ENCODE results near the gene NRL. TPM values are rescaled to one million over a fixed set of nuclear protein-coding genes. Genes with fewer than 3 reads are reported as not detected.

The NRL gene
- total and polyA plus RNA-seq, 9 of the 15 experiments (the other 6 are each of a cell fraction or from before 2014, with no cell fraction given): 0.07 to 2.7 (median 1.4) TPM; not detected in 1

DNA sequence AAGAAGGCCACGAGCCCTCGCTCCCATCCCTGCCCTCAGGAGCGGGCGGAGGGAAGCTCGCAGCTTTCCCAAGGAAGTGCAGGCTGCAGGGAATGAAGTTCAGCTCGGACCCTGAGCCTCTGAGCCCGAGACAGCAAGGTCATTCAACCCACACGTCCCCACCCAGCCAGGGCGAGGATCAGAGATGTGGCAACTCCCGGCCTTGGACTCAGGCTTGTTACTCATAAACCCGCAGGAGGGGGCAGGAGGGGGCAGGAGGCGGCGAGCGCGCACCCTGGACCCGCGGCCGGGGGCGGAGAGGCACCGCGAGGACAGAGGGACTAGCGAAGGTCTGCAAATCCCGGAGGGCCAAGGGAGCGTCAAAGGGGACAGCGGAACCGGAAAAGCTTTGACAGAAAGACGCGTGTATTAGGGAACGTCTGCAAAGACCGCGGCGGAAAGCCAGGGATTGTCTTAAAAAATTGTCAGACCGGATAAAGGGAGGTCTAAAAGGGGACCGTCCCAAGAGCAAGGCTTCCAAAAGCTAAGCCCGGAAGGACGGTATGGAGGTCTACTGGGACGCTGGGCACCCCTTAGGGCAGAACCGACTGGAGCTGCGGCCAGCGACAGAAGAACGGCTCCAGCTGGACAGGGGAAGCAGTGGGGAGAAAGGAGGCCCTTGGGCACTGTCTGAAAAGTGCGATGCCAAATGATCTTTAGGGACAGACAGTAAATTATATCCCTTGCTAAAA, 783 bp downstream of the NRL start (continued):
- TF ChIP-seq, protein P1, sequence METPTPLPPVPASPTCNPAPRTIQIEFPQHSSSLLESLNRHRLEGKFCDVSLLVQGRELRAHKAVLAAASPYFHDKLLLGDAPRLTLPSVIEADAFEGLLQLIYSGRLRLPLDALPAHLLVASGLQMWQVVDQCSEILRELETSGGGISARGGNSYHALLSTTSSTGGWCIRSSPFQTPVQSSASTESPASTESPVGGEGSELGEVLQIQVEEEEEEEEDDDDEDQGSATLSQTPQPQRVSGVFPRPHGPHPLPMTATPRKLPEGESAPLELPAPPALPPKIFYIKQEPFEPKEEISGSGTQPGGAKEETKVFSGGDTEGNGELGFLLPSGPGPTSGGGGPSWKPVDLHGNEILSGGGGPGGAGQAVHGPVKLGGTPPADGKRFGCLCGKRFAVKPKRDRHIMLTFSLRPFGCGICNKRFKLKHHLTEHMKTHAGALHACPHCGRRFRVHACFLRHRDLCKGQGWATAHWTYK (CRISPR knock-in tag; IDR thresholded peaks at IDR 0.05): 0 out of 2 replicates have a peak, but pooled peaks have one; percentile 36
- TF ChIP-seq KLF6 (CRISPR knock-in tag; IDR thresholded peaks at IDR 0.05; ENCODE audit: borderline replicate concordance) (0 out of 2 replicates have a peak, but pooled peaks have one; percentile 13), ZNF133 (CRISPR knock-in tag; IDR thresholded peaks at IDR 0.05) (no peak), RBBP5 (IDR thresholded peaks at IDR 0.05; ENCODE audit: borderline replicate concordance, insufficient read depth, low read length, poor library complexity, severe bottlenecking) (peak; percentile 26), POLR2G (IDR thresholded peaks at IDR 0.05; ENCODE audit: low read depth, low read length) (peak; percentile 91), THRAP3 (IDR thresholded peaks at IDR 0.05; ENCODE audit: borderline replicate concordance) (no peak), THAP7 (CRISPR knock-in tag; IDR thresholded peaks at IDR 0.05) (0 out of 2 replicates have a peak, but pooled peaks have one; percentile 36), MIER1 (IDR thresholded peaks at IDR 0.05; ENCODE audit: low read depth) (no peak), KLF16 (IDR thresholded peaks at IDR 0.05) (no peak), CHCHD3 (CRISPR knock-in tag; IDR thresholded peaks at IDR 0.05) (no peak), HIVEP1 (CRISPR knock-in tag; IDR thresholded peaks at IDR 0.05) (no peak), KAT2B (IDR thresholded peaks at IDR 0.05; ENCODE audit: low read depth, low read length) (no peak), ZNF766 (CRISPR knock-in tag; conservative IDR thresholded peaks at IDR 0.05) (peak; percentile 46; the same call in 1 of the 2 replicates), ZNF586 (CRISPR knock-in tag; conservative IDR thresholded peaks at IDR 0.05) (no peak), RBM39 (optimal IDR thresholded peaks at IDR 0.05; ENCODE audit: low read depth, low read length) (no peak), RAD51 (IDR thresholded peaks at IDR 0.05; ENCODE audit: borderline replicate concordance, low read depth) (no peak), ZFX (CRISPR knock-in tag; IDR thresholded peaks at IDR 0.05) (peak; percentile 92), NFE2L1 (tag; IDR thresholded peaks at IDR 0.05; ENCODE audit: borderline replicate concordance, low read depth) (no peak), VEZF1 (CRISPR knock-in tag; IDR thresholded peaks at IDR 0.05) (peak; percentile 78), PHF8 (IDR thresholded peaks at IDR 0.05; ENCODE audit: borderline replicate concordance, low read length) (peak; percentile 75), TGIF2 (CRISPR knock-in tag; IDR thresholded peaks at IDR 0.05) (no peak)
- TF ChIP-seq, protein P2, sequence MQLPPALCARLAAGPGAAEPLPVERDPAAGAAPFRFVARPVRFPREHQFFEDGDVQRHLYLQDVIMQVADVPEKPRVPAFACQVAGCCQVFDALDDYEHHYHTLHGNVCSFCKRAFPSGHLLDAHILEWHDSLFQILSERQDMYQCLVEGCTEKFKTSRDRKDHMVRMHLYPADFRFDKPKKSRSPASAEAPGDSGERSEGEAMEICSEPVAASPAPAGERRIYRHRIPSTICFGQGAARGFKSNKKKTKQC (CRISPR knock-in tag; IDR thresholded peaks at IDR 0.05): peak; percentile 57; the same call in 1 of the 2 replicates
